NCI-H1417 treated with DMSO at 0.1 percent for 48 hours (cell line): ENCODE results near the gene BRME1.

Experiments
- DNase-seq: peaks from one replicate; lab custom pipeline; 2025; lab: John Stamatoyannopoulos, UW

The BRME1 gene

GRCh38 chr19:13844130-13844631 is 61.7 kb downstream of the BRME1 start:
- no peak for DNase-seq

GRCh38 chr19:13843104-13843921 is 62.6 kb downstream of the BRME1 start:
- DNase-seq, result no peak

GRCh38 chr19:13842291-13843103 is 63.4 kb downstream of the BRME1 start:
- DNase-seq, result no peak

- DNase-seq, result no peak
Observed at GRCh38 chr19:13841962-13842290, 64.0 kb downstream of the BRME1 start.

- DNase-seq, result no peak
Observed at GRCh38 chr19:13841086-13841961, 64.6 kb downstream of the BRME1 start.

- DNase-seq, result no peak
Observed at GRCh38 chr19:13840305-13841085, 65.4 kb downstream of the BRME1 start.

- no peak for DNase-seq
Observed at GRCh38 chr19:13839938-13840304, 66.0 kb downstream of the BRME1 start.

GRCh38 chr19:13839130-13839937 is 66.6 kb downstream of the BRME1 start:
- DNase-seq, result no peak

GRCh38 chr19:13838435-13839129 is 67.3 kb downstream of the BRME1 start:
- no peak for DNase-seq

- no peak for DNase-seq
Observed at GRCh38 chr19:13835791-13836723, 69.9 kb downstream of the BRME1 start.

GRCh38 chr19:13834244-13835069 is 71.5 kb downstream of the BRME1 start:
- DNase-seq, result no peak

- DNase-seq, result peak; percentile 47
Observed at GRCh38 chr19:13833330-13834243, 72.3 kb downstream of the BRME1 start.
